HG03097 (cell line): ENCODE data around the gene TMEM98.
"Not testable (repeated sequence)": the region's sequence is repeated elsewhere in the genome, so short reads cannot be mapped to it uniquely, and the experiment has no call there.

ENCODE experiments used
- ATAC-seq: cut with Tn5 transposase; IDR thresholded peaks from one replicate; pipeline ENCODE4 v1.9.1; 2021; ENCODE audit not compliant: unreplicated experiment, low FRiP score

TMEM98 gene

GRCh38 chr17:32971171-32971570, 43.2 kb downstream of the TMEM98 start:
- ATAC-seq = no peak

- no peak for ATAC-seq
These were observed 48.2 kb downstream of the TMEM98 start for GRCh38 chr17:32976131-32976530.

- no peak for ATAC-seq
These were observed 48.7 kb downstream of the TMEM98 start for GRCh38 chr17:32976605-32977004.

- no peak for ATAC-seq
These were observed 52.3 kb downstream of the TMEM98 start for GRCh38 chr17:32980230-32980629.

- not testable (repeated sequence) for ATAC-seq
These were observed 53.7 kb downstream of the TMEM98 start for GRCh38 chr17:32981611-32982010.

- no peak for ATAC-seq
These were observed 57.2 kb downstream of the TMEM98 start for GRCh38 chr17:32985050-32985756.

GRCh38 chr17:32987453-32987805, 59.5 kb downstream of the TMEM98 start:
- ATAC-seq = not testable (repeated sequence)

GRCh38 chr17:32987868-32988267, 59.9 kb downstream of the TMEM98 start:
- ATAC-seq = not testable (repeated sequence)

- ATAC-seq = no peak
These were observed 60.6 kb downstream of the TMEM98 start for GRCh38 chr17:32988481-32989101.

- no peak for ATAC-seq
These were observed 64.5 kb downstream of the TMEM98 start for GRCh38 chr17:32992321-32993033.

GRCh38 chr17:32993977-32994376, 66.0 kb downstream of the TMEM98 start:
- no peak for ATAC-seq
